Measurements from ENCODE around the gene MSI2.

Gene MSI2

GRCh38 chr17:57396511-57396921, 140.2 kb downstream of the MSI2 start:
- TF ChIP-seq CREB1 (IDR thresholded peaks at IDR 0.05; ENCODE audit: low read depth): no peak
- no peak for TF ChIP-seq NFIC (IDR thresholded peaks at IDR 0.05)
- TF ChIP-seq CEBPB (IDR thresholded peaks at IDR 0.05): no peak
- TF ChIP-seq, protein P1, sequence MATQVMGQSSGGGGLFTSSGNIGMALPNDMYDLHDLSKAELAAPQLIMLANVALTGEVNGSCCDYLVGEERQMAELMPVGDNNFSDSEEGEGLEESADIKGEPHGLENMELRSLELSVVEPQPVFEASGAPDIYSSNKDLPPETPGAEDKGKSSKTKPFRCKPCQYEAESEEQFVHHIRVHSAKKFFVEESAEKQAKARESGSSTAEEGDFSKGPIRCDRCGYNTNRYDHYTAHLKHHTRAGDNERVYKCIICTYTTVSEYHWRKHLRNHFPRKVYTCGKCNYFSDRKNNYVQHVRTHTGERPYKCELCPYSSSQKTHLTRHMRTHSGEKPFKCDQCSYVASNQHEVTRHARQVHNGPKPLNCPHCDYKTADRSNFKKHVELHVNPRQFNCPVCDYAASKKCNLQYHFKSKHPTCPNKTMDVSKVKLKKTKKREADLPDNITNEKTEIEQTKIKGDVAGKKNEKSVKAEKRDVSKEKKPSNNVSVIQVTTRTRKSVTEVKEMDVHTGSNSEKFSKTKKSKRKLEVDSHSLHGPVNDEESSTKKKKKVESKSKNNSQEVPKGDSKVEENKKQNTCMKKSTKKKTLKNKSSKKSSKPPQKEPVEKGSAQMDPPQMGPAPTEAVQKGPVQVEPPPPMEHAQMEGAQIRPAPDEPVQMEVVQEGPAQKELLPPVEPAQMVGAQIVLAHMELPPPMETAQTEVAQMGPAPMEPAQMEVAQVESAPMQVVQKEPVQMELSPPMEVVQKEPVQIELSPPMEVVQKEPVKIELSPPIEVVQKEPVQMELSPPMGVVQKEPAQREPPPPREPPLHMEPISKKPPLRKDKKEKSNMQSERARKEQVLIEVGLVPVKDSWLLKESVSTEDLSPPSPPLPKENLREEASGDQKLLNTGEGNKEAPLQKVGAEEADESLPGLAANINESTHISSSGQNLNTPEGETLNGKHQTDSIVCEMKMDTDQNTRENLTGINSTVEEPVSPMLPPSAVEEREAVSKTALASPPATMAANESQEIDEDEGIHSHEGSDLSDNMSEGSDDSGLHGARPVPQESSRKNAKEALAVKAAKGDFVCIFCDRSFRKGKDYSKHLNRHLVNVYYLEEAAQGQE (IDR thresholded peaks at IDR 0.05; ENCODE audit: low read depth): no peak
- no peak for TF ChIP-seq TCF12 (IDR thresholded peaks at IDR 0.05; ENCODE audit: low read depth)
- TF ChIP-seq EP300 (IDR thresholded peaks at IDR 0.05; ENCODE audit: borderline replicate concordance): no peak

- TF ChIP-seq TAF1 (IDR thresholded peaks at IDR 0.05; ENCODE audit: low read depth) (no peak), NFIC (IDR thresholded peaks at IDR 0.05) (no peak), RAD21 (IDR thresholded peaks at IDR 0.05; ENCODE audit: low read depth) (no peak), YY1 (IDR thresholded peaks at IDR 0.05; ENCODE audit: low read depth) (no peak), FOXM1 (IDR thresholded peaks at IDR 0.05; ENCODE audit: borderline replicate concordance, low read depth) (no peak), CREB1 (IDR thresholded peaks at IDR 0.05; ENCODE audit: low read depth) (no peak), USF1 (IDR thresholded peaks at IDR 0.05) (no peak), TEAD4 (IDR thresholded peaks at IDR 0.05) (no peak), TCF12 (IDR thresholded peaks at IDR 0.05; ENCODE audit: low read depth) (no peak), CEBPB (IDR thresholded peaks at IDR 0.05) (no peak), EP300 (IDR thresholded peaks at IDR 0.05; ENCODE audit: borderline replicate concordance) (no peak), EGR1 (IDR thresholded peaks at IDR 0.05) (no peak)
- TF ChIP-seq, protein P1 (IDR thresholded peaks at IDR 0.05; ENCODE audit: low read depth): no peak
- TF ChIP-seq, protein P2, sequence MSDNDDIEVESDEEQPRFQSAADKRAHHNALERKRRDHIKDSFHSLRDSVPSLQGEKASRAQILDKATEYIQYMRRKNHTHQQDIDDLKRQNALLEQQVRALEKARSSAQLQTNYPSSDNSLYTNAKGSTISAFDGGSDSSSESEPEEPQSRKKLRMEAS (IDR thresholded peaks at IDR 0.05): no peak
Observed at GRCh38 chr17:57397402-57397801, 141.1 kb downstream of the MSI2 start.

- no peak for TF ChIP-seq FOXM1 (IDR thresholded peaks at IDR 0.05; ENCODE audit: borderline replicate concordance, low read depth)
- TF ChIP-seq USF1 (IDR thresholded peaks at IDR 0.05): no peak
- no peak for TF ChIP-seq EP300 (IDR thresholded peaks at IDR 0.05; ENCODE audit: borderline replicate concordance)
- no peak for TF ChIP-seq TEAD4 (IDR thresholded peaks at IDR 0.05)
- no peak for TF ChIP-seq YY1 (IDR thresholded peaks at IDR 0.05; ENCODE audit: low read depth)
- no peak for TF ChIP-seq TCF12 (IDR thresholded peaks at IDR 0.05; ENCODE audit: low read depth)
- TF ChIP-seq, protein P2 (IDR thresholded peaks at IDR 0.05): no peak
- no peak for TF ChIP-seq ZBTB7A (IDR thresholded peaks at IDR 0.05; ENCODE audit: low read depth)
- no peak for TF ChIP-seq NFIC (IDR thresholded peaks at IDR 0.05)
- TF ChIP-seq CREB1 (IDR thresholded peaks at IDR 0.05; ENCODE audit: low read depth): no peak
- no peak for TF ChIP-seq RAD21 (IDR thresholded peaks at IDR 0.05; ENCODE audit: low read depth)
- TF ChIP-seq EGR1 (IDR thresholded peaks at IDR 0.05): no peak
- no peak for TF ChIP-seq TAF1 (IDR thresholded peaks at IDR 0.05; ENCODE audit: low read depth)
Observed at GRCh38 chr17:57399690-57400089, 143.4 kb downstream of the MSI2 start.

DNA sequence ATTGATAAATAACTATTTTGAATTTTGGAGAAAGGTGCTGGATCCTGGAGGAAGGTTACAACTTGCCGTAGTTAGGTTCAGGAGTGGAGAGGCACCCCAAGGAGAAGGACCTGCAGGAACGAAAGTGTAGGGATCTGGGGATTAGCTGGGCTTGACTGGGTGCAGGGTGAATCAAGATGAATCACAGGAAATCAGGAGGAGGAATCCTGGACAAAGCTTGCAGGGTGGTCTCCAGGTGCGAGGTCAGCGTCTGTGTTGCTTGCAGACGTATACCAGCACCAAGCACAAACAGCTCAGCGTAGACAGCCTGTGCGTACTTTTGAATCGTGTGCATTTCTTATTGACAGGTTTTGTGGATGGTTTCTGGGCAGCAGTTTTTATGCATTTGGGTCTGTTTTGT, 144.3 kb downstream of the MSI2 start:
- TF ChIP-seq YY1 (IDR thresholded peaks at IDR 0.05; ENCODE audit: low read depth): no peak
- no peak for TF ChIP-seq CEBPB (IDR thresholded peaks at IDR 0.05)
- TF ChIP-seq TAF1 (IDR thresholded peaks at IDR 0.05; ENCODE audit: low read depth): no peak
- no peak for TF ChIP-seq TCF12 (IDR thresholded peaks at IDR 0.05; ENCODE audit: low read depth)
- TF ChIP-seq, protein P2 (IDR thresholded peaks at IDR 0.05): no peak
- TF ChIP-seq, protein P1 (IDR thresholded peaks at IDR 0.05; ENCODE audit: low read depth): no peak
- TF ChIP-seq NFIC (IDR thresholded peaks at IDR 0.05): no peak
- TF ChIP-seq CREB1 (IDR thresholded peaks at IDR 0.05; ENCODE audit: low read depth): no peak

Data from Ishikawa (cell line).